Neural cell (in vitro differentiated cells): ENCODE results near the gene HCN1.

ENCODE experiments used
- CTCF ChIP-seq: fragments of 450-650 bp; IDR thresholded peaks from 2 replicates; pipeline ENCODE4 v1.5.1; 2014; ENCODE audit warnings: antibody characterized with exemption, mild to moderate bottlenecking, moderate library complexity; ENCODE audit not compliant: poor library complexity, severe bottlenecking
- EP300 ChIP-seq: fragments of 450-650 bp; conservative IDR thresholded peaks from 2 replicates; pipeline ENCODE4 v1.6.1; 2014; ENCODE audit warnings: antibody characterized with exemption, mild to moderate bottlenecking, moderate library complexity; ENCODE audit not compliant: poor library complexity, severe bottlenecking
- EZH2 ChIP-seq: fragments of 200-600, 300-800 bp; shearing (Covaris generic), sonication (generic); IDR thresholded peaks from 2 replicates; pipeline ENCODE4 v1.6.1; 2014; ENCODE audit warnings: antibody characterized with exemption, low read length, borderline replicate concordance, mild to moderate bottlenecking; ENCODE audit not compliant: insufficient read depth, poor library complexity, severe bottlenecking
- MXI1 ChIP-seq: fragments of 450-650 bp; conservative IDR thresholded peaks from 2 replicates; pipeline ENCODE4 v1.6.1; 2014; ENCODE audit warnings: antibody characterized with exemption, mild to moderate bottlenecking; ENCODE audit not compliant: poor library complexity, severe bottlenecking
- POLR2AphosphoS5 ChIP-seq: IDR thresholded peaks from 2 replicates; pipeline ENCODE4 v1.6.1; 2012
- RAD21 ChIP-seq: fragments of 450-650 bp; conservative IDR thresholded peaks from 2 replicates; pipeline ENCODE4 v1.6.1; 2014; ENCODE audit warnings: antibody characterized with exemption, mild to moderate bottlenecking, moderate library complexity
- REST ChIP-seq: IDR thresholded peaks from 2 replicates; pipeline ENCODE4 v1.6.1; 2012; ENCODE audit warnings: borderline replicate concordance
- SMC3 ChIP-seq: fragments of 450-650 bp; conservative IDR thresholded peaks from 2 replicates; pipeline ENCODE4 v1.6.1; 2014; ENCODE audit warnings: antibody characterized with exemption, mild to moderate bottlenecking, moderate library complexity; ENCODE audit not compliant: poor library complexity
- TAF1 ChIP-seq: IDR thresholded peaks from 2 replicates; pipeline ENCODE4 v1.6.1; 2012; ENCODE audit warnings: low read depth

GRCh38 chr5:45205403-45205961 is 490.7 kb downstream of the HCN1 start:
- TF ChIP-seq CTCF (no peak), EZH2 (no peak), POLR2AphosphoS5 (no peak), RAD21 (no peak), TAF1 (no peak), EP300 (no peak), SMC3 (no peak), MXI1 (no peak), REST (no peak)
